ENCODE data around the gene DDAH1. TPM values are rescaled to one million over a fixed set of nuclear protein-coding genes. Genes with fewer than 3 reads are reported as not detected.

Gene DDAH1
- total RNA-seq, 4 donors from 2014 or later = 11.2 to 16.7 (median 15.8) TPM

DNA sequence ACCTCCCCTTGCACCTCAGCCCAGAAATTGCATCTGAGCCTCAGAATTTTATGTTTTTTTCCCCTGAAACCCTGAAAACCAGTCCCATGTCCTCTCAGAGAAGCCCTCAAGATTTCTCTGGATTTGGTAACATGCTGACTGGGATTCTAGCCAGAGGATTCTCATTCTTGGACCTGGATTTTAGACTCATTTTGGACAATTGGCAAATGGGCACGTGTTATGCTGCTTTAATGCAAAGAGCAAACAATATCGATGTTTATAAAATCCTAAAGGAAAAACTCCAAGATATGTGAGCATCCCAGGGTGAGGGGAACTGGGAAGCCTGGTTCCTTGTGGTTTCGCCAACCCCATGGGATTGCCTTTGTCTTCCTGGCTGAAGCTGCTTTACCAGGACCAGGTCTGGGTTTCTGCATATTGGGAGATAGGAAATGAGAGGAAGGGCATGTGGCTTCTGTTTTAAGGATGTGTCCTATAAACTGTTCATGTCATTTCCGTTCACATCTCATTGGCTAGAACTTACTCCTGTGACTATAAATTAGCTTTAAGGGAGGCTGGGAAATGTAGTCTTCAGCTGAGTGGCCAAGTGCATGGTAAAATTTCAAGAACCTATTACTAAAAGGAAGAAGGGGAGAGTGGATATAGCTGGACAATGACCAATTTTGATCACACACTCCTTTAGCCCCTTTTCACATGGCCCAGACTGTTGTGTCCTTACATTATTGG lies 161.4 kb downstream of the DDAH1 start:
- no peak for ATAC-seq (ENCODE audit: low FRiP score)
- DNase-seq (ENCODE audit: low spot score) = no peak
- TF ChIP-seq, protein P1, sequence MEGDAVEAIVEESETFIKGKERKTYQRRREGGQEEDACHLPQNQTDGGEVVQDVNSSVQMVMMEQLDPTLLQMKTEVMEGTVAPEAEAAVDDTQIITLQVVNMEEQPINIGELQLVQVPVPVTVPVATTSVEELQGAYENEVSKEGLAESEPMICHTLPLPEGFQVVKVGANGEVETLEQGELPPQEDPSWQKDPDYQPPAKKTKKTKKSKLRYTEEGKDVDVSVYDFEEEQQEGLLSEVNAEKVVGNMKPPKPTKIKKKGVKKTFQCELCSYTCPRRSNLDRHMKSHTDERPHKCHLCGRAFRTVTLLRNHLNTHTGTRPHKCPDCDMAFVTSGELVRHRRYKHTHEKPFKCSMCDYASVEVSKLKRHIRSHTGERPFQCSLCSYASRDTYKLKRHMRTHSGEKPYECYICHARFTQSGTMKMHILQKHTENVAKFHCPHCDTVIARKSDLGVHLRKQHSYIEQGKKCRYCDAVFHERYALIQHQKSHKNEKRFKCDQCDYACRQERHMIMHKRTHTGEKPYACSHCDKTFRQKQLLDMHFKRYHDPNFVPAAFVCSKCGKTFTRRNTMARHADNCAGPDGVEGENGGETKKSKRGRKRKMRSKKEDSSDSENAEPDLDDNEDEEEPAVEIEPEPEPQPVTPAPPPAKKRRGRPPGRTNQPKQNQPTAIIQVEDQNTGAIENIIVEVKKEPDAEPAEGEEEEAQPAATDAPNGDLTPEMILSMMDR (IDR thresholded peaks at IDR 0.05) = no peak

DNA sequence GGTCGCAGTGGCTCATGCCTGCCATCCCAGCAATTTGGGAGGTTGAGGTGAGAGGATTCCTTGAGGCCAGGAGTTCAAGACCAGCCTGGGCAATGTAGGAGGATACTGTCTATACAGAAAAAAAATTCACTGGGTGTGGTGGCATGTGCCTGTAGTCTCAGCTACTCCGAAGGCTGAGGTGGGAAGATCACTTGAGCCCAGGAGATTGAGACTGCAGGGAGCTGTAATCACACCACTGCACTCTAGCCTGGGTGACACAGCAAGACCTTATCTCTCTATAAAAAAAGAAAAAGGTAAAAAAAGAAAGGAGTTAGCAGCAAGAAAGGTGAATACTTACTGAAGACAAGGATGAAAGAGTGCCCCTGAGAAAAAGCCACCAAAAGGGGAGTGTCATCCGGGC lies 164.8 kb downstream of the DDAH1 start:
- ATAC-seq (ENCODE audit: low FRiP score) = no peak
- DNase-seq (ENCODE audit: low spot score) = no peak
- TF ChIP-seq, protein P1 (IDR thresholded peaks at IDR 0.05) = no peak

DNA sequence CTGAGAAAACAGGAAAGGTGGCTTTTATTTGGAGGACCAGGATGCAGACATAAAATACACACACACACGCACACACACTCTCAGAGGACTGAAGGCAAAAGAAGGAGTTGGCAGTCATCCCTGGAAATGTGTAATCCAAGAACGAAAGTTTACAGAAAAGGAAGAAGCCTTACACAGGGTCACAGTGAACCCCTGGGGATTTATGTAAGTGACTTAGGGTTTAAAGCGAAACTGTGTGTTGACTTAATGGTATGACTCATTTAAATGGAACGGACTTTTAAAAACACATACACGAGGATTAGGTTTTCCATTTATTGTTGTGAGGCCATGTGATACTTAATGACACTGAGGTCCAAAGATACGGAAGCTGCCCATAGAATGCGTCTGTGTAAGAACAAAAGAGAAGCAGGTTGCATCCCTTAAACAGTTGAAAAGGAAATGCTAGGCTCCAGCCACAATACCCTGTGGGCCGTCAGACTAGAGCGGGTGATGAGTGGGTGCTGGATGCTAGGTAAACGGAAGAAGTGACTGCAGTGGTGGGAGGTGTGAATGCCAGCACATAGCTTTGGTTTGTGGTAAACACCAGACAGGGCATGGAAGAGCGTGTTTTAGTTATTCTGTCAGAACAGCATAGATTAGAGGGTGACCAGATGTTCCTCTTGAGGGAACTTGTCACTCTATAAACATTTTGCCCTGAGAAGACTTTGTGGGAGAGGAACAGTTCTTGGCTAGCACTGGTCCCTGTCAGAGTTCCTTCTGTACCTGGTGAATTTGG lies 166.9 kb downstream of the DDAH1 start:
- TF ChIP-seq, protein P1 (IDR thresholded peaks at IDR 0.05) = no peak
- DNase-seq (ENCODE audit: low spot score) (no peak), ATAC-seq (ENCODE audit: low FRiP score) (peak; percentile 71)

DNA sequence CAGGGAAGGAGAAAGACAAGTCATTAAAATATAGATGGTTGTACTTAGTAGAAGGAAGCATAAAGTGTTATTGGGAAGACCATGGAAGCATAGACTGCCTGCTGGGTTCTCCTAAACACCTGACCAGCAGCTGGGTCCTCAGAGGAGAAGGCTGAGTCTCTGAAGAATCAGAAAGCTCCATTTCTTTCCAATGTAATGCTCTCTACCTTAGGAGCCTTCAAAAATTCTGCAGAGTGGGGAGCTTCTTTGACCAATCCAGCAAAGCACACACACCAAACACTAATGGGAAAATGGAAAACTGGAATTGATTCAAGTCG lies 167.5 kb downstream of the DDAH1 start:
- TF ChIP-seq, protein P1 (IDR thresholded peaks at IDR 0.05) = no peak
- DNase-seq (ENCODE audit: low spot score) (no peak), ATAC-seq (ENCODE audit: low FRiP score) (no peak)

DNA sequence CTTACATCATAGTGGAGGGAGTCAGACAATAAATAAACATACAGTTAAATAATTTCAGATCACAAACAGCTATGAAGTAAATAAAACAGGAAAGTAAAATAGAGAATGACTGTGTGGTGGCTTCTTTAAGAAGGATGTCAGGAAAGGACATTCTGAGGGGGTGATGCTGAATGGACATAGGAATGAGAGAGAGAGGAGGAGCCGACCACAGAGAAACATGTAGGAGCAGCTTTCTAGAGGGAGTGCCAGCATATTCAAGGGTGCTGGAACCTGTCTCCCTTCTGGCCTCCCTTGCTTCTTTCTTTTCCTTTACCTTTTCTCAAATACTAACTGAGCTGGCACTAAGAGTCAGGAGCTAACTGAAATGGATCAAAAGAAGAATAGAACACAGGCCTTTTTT lies 168.0 kb downstream of the DDAH1 start:
- TF ChIP-seq, protein P1 (IDR thresholded peaks at IDR 0.05) = no peak

DNA sequence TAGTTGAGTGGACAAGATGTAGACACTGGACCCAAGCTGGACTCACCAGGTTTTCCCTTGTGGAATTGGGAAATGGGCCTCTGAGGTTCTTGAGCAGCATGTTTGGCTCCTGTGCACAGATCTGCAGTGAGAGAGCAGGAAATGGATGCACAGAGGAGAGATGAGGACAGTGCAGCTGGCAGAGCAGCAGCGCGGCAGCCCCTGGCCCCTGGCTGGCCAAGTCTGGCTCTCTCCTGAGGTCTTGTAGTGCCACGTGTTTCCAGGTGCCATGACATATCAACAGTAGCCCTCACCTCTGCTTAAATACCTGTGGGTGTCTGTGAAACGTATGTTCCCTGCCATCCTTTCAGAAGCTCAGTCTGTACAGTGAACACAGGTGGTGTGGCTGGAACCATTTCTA lies 169.3 kb downstream of the DDAH1 start:
- no peak for ATAC-seq (ENCODE audit: low FRiP score)
- no peak for DNase-seq (ENCODE audit: low spot score)
- TF ChIP-seq, protein P1 (IDR thresholded peaks at IDR 0.05) = no peak

More for the DNA sequence above, 168.0 kb downstream of the DDAH1 start:
- ATAC-seq (ENCODE audit: low FRiP score) = no peak
- no peak for DNase-seq (ENCODE audit: low spot score)

DNA sequence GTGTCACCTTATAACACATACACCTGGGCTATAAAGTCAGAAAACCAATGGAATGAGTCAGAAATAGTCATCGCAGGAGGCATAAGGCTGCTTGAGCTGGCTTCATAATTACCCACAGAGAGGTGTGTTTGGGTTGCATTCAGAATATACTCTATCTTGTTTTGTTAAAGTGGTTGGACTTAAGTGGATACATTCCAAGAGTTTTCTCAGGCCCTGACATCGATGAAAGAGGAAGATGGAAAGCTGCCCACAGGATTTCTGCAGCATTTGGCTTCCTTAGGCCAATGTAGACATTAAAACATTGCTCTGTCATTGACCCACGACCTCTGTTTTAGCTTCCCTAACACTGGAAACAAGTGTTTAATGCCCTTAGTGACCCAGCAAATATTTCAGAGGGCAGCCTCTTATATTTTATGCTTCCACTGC lies 169.9 kb downstream of the DDAH1 start:
- no peak for DNase-seq (ENCODE audit: low spot score)
- TF ChIP-seq, protein P1 (IDR thresholded peaks at IDR 0.05) = no peak
- no peak for ATAC-seq (ENCODE audit: low FRiP score)

Data from omental fat pad (tissue), 4 donors.